Occipital lobe (tissue), 2 donors: ENCODE measurements around the gene ROR1. TPM values are rescaled to one million over a fixed set of nuclear protein-coding genes. Genes with fewer than 3 reads are reported as not detected.

Experiments used
- DNase-seq: peaks from one replicate; lab custom pipeline; 2025; lab: John Stamatoyannopoulos, UW
- total RNA-seq: library from RNA; depleted of rRNA; stranded (reverse); fragments of >200 nt; gene quantifications from one replicate; pipeline ENCODE4 v1.2.3, GENCODE V29; 2014

The ROR1 gene
- total RNA-seq, 1 donor from 2014 or later: 2.5 TPM

DNA sequence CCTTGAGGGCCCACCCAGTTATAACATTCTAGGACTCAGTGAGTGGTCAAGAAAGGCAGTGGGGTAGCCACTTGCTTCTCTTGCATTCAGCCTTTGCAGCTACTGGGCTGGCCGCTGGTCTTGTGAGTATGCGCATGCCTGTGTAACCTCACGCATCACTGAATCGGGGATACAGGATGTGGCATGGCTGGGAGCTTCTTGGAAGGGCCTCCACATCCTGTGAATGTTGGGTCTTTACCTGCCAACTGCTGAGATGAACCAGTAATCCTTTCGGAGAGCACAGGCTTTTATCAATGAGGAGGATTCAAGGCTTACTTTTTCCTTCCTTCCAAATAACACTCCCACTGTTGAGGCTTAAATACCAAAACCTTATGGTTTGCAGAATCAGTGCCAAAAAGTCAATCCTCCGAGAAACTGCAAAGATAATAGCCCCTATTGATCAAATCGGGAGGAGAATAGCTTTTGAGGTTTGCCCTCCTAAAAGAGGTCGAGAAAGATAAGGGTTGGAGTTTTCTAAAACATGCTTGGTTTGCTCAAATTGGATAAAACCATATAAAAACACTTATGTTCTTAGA, 230.7 kb downstream of the ROR1 start:
- no peak for DNase-seq

DNA sequence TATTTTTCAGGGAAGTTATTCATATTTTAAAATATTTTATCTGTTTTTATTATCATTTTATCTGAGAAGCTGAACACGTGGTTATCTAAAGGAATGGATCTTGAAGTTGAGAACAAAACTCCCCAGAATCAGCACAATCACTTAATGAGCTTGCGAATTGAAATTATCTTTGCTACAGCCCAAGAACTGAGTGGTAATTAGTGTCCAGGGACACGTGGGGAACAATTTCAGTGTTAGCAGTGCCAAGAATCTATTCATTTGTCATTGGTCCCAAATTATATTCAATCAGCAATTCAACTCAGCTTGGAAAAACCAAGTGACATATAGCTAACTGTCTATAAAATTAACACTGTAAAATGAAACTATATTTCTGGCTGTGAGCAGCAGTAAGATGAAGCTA, 232.0 kb downstream of the ROR1 start:
- no peak for DNase-seq

DNA sequence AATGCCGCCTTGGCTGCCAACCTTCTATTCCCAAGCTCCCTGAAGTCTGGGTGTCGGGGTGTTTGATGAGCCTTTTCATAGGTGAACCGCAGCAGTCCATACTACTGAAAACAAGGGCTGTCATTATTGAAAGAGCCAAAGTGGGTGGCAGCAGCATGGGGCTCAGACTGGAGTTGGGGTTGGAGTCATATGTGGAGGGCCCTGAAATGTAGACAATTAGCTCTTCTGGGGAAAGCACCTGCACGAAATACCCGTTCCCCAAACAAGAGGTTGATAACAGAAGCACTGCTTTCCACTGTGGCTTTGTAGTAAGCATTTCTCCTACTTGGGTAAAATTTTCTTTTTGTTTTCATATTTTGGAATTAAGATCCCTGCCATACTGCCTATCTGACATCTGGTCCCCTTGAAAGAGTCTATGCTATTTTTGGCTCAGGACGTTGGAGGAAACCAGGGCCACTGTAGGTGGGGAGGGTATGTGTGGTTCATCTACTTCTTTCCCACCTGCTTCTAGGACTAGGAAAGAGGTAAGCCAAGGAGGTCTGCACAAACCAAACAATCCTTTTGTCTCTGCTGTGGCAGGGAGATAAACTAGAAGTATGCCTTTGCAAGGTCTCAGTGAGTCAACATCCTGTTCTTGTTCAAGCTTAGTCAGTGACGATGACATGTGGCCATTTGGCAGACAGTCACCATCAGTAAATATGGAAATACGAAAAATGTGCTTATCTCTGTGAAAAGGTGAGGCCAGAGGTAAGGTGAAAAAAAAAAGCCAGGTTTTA, 232.6 kb downstream of the ROR1 start:
- no peak for DNase-seq

DNA sequence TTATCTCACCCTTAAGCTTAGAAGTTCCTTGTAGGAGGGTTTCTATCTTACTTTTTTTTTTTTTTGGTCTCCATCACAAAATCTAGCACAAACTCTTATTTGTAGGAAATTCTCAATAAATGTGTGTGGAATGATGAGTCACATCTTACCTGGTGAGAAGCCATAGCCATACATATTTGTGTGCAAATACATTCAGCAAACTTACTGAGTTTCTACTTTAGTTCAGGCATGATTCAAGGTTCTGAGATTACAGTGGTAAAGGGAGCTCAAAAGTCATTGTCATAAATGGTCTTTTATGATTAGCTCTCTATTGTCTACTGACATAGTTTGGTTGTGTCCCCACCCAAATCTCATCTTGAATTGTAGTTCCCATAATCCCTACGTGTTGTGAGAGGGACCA, 236.5 kb downstream of the ROR1 start:
- DNase-seq: no peak

DNA sequence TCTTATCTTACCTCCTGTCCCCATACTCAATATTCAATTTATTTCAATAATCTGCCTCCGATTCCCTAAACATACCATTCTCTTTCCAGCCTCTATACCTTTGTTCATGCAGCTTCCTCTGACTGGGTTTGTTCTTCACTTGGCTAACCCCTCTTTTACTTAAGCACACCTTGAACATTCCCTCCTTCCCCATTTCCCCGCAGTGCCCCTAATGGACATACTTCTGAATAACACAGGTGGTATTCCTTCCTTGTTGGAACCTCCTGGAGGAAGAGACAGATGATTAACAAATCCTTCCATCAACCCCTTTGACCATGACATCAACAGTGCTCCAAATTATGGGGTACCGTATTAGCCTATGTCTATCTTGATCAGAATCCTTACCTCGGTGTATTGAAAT, 239.6 kb downstream of the ROR1 start:
- DNase-seq: no peak

DNA sequence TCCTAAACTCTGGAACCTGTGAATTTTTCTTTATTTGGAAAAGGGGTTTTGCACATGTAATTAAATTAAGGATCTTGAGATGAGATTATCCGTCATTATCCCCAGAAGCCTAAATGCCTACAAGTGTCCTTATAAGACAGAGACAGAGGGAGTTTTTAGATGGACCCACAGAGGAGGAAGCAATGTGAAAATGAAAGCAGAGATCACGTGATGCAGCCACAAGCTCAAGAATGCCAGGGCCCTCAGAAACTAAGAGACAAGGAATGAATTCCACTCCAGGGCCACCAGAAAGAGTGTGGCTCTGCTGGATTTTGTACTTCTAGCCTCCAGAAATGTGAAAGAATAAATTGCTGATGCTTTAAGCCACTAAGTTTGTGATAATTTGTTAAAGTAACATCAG, 246.0 kb downstream of the ROR1 start:
- DNase-seq: no peak

DNA sequence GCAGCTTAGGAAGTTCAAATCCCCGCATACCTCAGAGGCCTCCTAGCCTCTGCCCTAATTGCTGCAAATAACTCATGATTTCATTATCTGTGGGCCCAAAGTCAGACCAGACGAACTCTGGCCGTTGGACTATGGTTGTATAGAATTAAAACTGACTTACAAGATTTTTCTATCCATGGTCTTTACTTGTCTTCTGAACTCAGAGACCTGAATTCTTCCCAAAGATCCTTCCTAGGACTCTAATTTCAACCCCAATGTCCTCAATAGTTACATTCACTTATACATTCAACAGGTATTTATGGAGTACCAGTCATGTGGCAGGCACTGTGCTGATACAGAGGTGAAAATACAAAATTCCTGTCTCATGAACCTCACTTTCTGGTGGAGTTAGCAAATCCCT, 247.2 kb downstream of the ROR1 start:
- no peak for DNase-seq

DNA sequence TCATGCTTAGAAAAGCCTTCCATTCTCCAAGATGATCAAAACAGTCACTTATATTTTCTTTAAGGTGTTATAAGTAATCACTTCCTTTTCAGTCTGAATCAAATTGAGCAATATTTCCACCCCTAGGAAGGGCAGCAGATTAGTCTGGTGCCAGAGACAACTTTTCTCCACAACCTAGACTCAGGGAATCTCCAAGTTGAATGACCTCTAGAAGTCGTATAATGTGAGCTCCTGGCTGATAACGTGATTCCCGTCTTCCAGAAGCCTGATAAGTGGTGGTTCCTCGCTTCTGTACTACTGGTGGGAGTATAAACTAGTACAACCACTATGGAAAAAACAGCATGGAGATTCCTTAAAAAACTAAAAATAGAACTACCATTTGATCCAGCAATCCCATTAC, 251.2 kb downstream of the ROR1 start:
- no peak for DNase-seq

DNA sequence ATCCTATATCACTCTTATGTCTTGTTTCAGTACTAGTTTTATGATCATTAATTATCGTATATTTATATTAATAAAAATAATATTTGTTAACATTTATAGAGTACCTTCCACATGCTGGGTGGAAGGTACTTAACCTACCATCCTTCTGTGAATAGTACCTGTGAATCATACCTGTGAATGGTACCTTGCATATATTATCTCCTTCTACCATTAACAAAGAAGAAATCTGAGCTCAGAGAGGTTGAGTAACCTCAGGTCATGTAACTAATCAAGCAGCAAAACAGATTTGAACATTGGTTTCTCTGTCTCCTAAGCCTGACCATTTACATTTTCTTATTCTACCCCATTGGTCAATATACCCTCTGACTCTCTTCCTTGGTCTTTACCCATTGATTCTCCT, 255.2 kb downstream of the ROR1 start:
- no peak for DNase-seq

DNA sequence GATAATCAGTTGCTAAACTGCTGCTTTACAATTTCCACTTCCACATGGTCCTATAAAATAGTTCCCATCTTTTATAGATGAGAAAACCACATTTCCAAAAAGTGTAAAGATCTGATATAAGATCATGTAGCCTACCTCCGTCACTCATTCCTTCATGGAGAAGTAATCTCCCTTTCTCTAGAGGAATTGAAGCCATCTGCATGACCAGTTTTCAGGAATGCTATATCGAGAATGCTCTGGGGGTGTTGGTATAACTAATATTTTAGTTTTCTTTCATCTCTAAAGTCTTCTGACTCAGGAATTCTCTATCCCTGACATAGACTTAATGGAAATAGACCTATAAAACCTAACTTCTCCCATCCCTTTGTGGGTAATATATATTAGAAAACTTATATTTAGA, 256.6 kb downstream of the ROR1 start:
- no peak for DNase-seq

DNA sequence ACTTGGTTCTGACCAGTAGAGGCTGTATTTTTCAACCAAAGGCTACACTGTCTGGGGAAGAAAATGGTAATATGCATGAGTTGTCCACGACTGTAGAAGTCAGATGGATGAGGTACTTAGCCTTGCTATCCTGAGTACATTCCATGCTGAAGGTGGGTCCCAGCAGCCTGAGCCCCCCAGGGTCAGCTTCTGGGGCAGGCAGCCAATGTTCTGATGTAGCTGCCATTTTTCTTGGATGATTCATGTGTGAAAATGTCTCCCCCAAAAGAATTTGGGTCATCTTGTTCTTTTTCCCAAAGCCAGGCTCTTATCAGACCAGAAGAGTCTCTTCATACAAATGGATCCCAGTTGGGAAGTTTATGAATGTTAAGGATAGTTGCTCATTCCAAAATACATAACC, 257.4 kb downstream of the ROR1 start:
- no peak for DNase-seq

DNA sequence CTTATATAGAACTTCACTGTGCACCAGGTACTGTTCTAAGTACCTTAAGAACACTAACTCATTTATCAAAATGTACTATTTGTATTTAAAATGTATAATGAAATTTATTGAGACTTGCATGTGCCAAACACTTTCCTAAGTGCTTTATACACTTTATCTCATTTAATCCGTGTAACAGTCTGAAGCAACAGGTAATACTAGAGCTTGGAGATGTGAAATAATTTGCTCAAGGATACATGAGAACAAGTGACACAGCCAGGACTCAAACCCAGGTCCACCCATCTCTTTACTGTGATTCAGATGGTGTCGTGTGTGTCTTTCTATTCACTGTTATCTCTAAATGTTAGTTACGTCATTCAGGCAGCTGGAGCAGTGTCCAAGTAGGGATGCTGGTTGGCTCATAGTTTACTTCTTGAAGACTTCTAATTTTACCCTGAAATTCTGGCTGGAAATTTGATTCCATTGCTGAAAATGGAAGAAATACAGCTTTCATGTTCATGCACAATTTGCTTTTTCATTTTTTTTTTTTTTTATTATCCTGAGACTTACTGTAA, 259.9 kb downstream of the ROR1 start:
- no peak for DNase-seq

DNA sequence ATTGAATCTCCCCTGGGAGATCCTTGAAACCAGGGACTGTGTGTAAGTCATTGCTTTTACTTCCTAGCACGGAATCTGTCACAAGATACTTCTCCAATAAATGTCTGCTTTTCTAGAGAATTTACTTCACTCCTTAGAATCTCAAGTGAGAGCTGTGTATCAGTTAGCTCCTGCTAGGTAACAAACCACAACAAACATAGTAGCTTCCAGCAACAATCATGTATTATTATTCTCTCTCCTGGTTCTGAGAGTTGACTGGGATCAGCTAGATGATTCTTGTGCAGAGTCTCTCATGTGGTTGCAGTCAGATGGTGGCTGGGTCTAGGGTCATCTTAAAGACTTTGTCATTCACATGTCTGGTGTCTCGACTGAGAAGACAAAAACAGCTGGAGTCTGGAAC, 262.7 kb downstream of the ROR1 start:
- DNase-seq: no peak

DNA sequence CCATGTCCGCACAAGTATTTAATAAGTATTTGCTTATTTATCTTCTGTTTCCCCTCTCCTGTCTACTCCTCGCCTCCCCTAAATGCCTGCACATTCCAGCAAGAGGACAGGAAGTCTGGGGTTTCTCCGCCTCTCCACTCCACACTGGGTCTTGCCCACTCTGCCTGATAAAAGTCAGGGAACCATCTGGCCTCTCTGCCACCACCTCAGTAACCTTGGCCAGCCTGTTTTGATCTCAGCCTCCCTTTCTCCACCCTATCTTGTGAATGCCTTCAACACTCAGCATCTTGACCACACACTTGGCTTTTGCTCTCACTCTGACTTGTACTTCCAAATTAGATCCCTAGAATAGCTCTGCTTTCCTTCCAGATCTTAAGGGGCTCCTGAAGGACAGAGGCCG, 264.3 kb downstream of the ROR1 start:
- no peak for DNase-seq

DNA sequence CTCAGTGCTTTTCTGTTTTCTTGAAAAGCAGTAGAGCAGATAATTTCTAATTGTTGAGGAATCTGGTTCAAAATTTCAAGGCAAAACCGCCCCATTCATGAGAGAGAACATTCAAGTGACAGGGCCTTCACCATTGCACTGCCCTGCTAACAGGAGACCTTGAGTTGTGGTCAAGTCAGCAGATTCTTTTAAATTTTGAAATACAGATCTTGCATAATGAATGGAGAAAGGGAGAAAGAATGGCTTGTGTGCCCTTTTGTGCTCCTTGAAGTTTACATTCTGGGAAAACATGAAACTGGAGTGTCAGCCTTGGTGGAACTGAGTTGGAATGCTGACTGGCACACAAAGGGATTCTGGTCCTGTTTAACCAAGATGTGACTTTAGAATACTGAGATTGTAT, 265.1 kb downstream of the ROR1 start:
- DNase-seq: no peak

DNA sequence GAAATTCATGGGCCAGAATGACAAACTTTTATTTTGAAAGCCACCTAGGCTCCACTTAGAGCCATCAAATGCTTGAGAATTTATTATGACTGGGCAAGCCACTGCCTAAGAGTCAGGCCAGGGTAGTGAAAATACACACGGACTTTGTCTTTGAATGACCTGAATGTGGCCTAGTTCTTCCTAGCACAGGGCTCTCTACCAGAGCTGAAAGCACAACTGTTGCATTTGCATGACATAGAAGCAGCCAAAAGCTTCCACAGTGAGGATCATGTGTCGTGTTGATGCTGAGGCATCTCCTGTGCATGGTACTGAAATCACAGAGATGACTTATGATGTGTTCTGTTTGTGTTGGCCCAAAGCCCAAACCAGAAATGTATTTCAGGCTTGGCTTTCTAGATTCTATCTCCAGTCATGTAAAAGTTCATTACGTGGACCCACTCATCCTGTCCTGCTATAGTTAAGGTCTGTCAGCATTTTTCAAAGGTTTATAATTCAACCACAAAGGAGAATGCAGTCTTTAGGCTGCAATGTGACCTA, 265.6 kb downstream of the ROR1 start:
- no peak for DNase-seq

DNA sequence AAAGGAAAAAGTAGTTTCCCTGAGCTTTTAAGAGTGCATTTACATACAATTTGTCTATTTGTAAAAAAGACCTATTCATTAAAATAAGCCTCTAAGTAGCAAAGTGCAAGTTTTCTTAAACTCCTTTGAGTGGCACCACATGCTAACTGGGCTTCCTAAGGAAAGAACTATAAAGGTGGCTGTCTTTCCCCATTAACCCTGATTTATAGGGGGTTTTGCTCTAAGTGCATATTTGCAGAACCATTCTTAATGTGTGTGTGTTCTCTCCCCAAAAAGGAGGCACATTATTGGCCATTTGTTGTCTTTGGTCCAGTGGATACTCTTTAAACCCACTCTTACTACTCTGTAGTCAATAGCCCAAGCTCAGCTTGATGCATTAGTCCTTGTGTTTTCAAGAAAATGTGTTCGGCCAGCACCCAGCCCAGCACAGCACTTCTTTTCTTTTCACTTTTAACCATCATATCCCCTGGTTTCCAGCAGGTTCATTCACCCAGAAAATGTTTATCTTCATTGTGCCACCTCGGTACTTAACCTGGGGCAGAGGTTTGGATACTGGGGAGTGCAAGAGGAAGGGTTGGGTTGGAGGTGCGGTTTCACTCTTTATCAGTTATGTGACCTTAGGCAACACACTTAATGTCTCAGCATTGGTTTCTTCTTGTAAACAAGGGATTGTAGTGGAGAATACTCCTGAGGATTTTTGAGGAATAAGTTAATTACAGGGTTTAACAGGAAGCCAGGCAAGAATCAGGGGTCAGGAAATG, 267.7 kb downstream of the ROR1 start:
- no peak for DNase-seq

DNA sequence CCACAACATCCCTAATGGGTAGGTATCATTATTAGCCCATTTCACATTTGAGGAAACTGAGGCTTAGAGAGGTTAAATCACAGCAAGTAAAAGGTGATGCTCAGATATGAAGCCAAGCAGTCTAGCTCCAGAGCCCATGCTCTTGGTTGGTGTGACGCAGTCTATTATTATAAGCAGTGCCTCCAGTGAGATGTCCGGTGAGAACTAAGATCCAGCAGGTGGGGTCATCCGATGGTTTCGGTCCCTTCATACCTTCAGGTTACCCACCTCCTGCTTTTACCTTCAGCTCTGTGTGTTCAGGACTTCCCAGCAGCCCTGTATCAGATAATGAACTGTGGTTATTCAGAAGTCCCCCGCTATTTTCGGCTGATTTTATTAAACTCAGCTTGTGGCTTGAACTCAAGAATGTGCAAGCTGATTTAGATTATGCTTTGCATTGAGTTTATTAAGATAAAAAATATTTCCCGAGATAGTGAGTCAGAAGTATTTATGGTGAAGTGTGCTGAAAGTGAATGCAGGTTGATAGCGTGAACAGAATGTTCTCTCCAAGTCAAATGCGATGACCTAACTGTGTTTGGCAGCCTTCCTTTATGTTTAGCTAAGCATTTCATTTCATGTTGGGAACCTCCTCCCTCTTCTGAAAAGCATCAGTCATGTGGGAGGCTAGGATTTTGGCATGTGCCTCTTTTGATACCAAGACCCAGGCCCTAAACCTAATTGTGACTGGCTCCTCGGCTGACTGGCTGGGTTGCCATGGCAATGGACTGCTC, 268.7 kb downstream of the ROR1 start:
- DNase-seq: no peak

DNA sequence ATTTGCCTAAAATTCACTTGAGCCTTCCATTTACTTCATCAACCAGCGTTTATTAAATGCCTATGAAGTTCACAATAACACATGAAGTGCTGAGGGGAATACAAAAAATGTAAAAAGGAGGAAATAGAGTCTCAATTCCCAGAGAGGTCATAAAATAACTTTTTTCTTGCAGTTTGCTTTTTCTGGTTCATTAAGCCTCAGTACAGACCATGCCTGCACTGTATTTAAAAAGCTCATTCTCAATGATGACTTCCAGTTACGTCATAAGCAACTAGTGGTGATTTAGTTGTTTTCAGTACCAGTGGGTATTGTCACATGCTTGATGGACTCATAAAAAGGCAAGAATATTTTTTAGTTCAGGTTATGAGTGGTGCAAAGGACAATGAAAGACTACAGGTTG, 269.5 kb downstream of the ROR1 start:
- DNase-seq: no peak

DNA sequence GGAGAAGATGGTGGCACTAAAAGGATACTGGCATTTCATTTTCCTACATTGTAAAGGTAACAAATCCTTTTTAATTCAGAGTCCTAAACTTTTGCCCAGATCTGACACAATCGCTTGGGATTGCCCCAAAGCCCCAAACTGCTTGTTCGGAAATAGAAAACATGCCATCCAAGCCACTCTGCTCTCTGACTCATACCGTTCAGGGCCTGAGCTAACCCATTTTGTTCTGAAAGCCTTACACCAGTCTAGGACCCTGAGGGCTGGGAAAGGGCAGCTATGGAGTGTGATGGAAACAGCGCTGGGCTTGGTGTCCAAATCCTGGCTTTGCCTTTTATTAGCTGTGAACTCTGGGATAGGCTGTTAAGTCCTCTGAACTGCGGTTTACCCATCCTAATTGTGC, 270.2 kb downstream of the ROR1 start:
- no peak for DNase-seq

DNA sequence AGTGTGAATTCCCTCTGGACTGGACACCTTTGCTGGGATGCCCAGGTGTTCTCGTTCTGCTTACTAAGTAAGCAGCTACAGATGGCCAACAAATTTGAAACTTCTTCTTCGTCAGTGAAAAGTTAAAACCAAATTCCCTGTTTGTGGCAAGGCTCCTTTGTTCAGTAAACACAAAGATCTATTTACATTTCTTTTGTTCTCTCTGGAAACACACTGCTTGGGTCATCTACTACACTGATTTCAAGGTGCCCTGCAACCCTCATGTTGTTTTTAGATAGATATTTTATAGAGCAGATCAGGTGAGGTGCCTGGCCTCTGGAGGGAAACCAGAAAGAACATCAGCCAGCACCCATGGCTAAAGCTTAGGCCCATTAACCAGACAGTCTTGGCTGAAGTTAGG, 272.4 kb downstream of the ROR1 start:
- no peak for DNase-seq

DNA sequence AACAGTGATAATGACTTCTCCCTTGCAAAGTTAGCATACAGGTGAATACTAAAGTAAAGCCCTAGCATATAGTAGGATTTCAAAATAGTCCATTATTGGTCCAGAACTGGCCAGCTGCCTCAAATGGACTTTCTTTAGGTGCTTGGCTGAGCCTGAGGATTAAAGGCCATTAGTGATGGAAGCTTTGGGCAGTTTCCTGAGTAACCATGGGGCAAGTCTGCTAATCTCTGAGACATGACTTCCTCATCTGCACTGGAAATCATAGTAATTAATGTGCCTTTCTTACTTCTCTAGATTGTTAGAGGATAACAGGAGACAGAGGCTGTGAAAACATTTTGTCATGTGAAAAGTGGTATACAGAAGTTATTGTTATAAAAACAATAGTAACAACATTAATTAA, 273.1 kb downstream of the ROR1 start:
- no peak for DNase-seq
